K562 (cell line): Measurements from ENCODE around the gene PCDH9. TPM values are rescaled to one million over a fixed set of nuclear protein-coding genes. Genes with fewer than 3 reads are reported as not detected.

Source experiments
- ATAC-seq: fragments of 200-7000 bp; cut with Tn5 transposase; 3 replicates; pipeline ENCODE4 v1.9.1; 2020; ENCODE audit warnings: moderate library complexity
- BruUV-seq: library from RNA; stranded (reverse); fragments of 400-500 nt; replicated peaks from 2 replicates; lab custom pipeline; 2021; lab: Mats Ljungman, UMichigan
- CTCF ChIA-PET: fragments of 300-600 bp; formaldehyde crosslinking; extraction: SDS; loops from one replicate; lab custom pipeline; 2021; ENCODE audit warnings: low intra/inter-chr PET ratio; lab: Yijun Ruan, JAX
- POLR2A ChIA-PET: fragments of 300-600, 350-650 bp; sonication (Branson Sonifier 250); formaldehyde crosslinking; extraction: SDS; loops from one replicate; lab custom pipeline; 2021; ENCODE audit warnings: antibody characterized with exemption, inconsistent platforms; lab: Yijun Ruan, JAX
- DNase-seq, 4 experiments: peaks; one replicate each; pipeline versions ENCODE4 v3.0.0 to v3.0.0-alpha.2; 2011 to 2018; ENCODE audit warnings: low spot score in 3 of 4, mixed read lengths in 3 of 4; ENCODE audit errors: extremely low read depth in 1 of 4
- FAIRE-seq: peaks from 2 replicates; lab custom pipeline; 2011; peaks lifted over from hg19 to GRCh38; lab: Jason Lieb, UNC
- H2AFZ ChIP-seq: 2 replicates; pipeline ENCODE4 v1.6.0; 2011; ENCODE audit warnings: low read depth, low read length, control low read depth, inconsistent platforms
- H3K27ac ChIP-seq: fragments of 200-600 bp; 3 replicates; pipeline ENCODE4 v1.8.0; 2011; ENCODE audit warnings: low read depth, mild to moderate bottlenecking, control low read depth, inconsistent platforms, low read length, moderate library complexity, mixed read lengths; ENCODE audit errors: extremely low read depth
- H3K27me3 ChIP-seq, 2 experiments: fragments of 300-600 bp in 1 of 2; 2 replicates in 1 of 2; 3 replicates in 1 of 2; pipeline versions ENCODE4 v1.6.0 to v1.8.0; 2011; ENCODE audit warnings: inconsistent platforms in 2 of 2, low read length in 2 of 2, mild to moderate bottlenecking in 1 of 2, mixed read lengths in 1 of 2, moderate library complexity in 1 of 2; ENCODE audit not compliant: control insufficient read depth in 2 of 2, insufficient read depth in 2 of 2
- H3K36me3 ChIP-seq: fragments of 300-600 bp; 3 replicates; pipeline ENCODE4 v1.8.0; 2011; ENCODE audit warnings: mild to moderate bottlenecking, low read length, inconsistent platforms; ENCODE audit not compliant: control insufficient read depth, insufficient read depth
- H3K4me1 ChIP-seq, 2 experiments: fragments of 200-600 bp in 1 of 2; replicated peaks in 1 of 2; 2 replicates in 1 of 2; 3 replicates in 1 of 2; pipeline versions ENCODE4 v1.5.1 to v1.8.0; 2011; ENCODE audit warnings: inconsistent platforms in 2 of 2, low read length in 2 of 2, mild to moderate bottlenecking in 1 of 2, mixed read lengths in 1 of 2, moderate library complexity in 1 of 2; ENCODE audit not compliant: control insufficient read depth in 2 of 2, insufficient read depth in 2 of 2
- H3K4me2 ChIP-seq: 2 replicates; pipeline ENCODE4 v1.6.1; 2011; ENCODE audit warnings: low read length, control low read depth, inconsistent platforms, mixed read lengths; ENCODE audit not compliant: insufficient read depth
- H3K4me3 ChIP-seq: fragments of 200-600 bp; sonication (generic), shearing (Covaris generic); 2 replicates; pipeline ENCODE4 v1.5.1; 2016; ENCODE audit warnings: control low read depth, inconsistent platforms
- H3K79me2 ChIP-seq: fragments of 200-600 bp; 3 replicates; pipeline ENCODE4 v1.8.0; 2011; ENCODE audit warnings: low read length, inconsistent platforms; ENCODE audit not compliant: control insufficient read depth, insufficient read depth
- H3K9ac ChIP-seq, 2 experiments: 2 replicates each; pipeline versions ENCODE4 v1.6.0 to v1.6.1; 2011; ENCODE audit warnings: low read depth in 2 of 2, low read length in 2 of 2, control low read depth in 1 of 2, inconsistent platforms in 1 of 2, mild to moderate bottlenecking in 1 of 2, mixed read lengths in 1 of 2; ENCODE audit not compliant: insufficient read depth in 1 of 2
- H3K9me1 ChIP-seq: one replicate; pipeline ENCODE4 v1.6.0; 2011; ENCODE audit warnings: inconsistent platforms, mild to moderate bottlenecking, low read length, moderate library complexity; ENCODE audit not compliant: control insufficient read depth, insufficient read depth
- H3K9me3 ChIP-seq: replicated peaks from 2 replicates; pipeline ENCODE4 v1.5.1; 2011; ENCODE audit warnings: low read depth, low read length, inconsistent platforms; ENCODE audit not compliant: control insufficient read depth, insufficient read depth
- H4K20me1 ChIP-seq: replicated peaks from 2 replicates; pipeline ENCODE4 v1.6.1; 2011; ENCODE audit warnings: low read length, inconsistent platforms, mixed read lengths; ENCODE audit not compliant: control insufficient read depth, insufficient read depth
- HSF4 ChIP-seq: fragments of 250-450 bp; sonication (Bioruptor Pico); IDR thresholded peaks from 2 replicates; pipeline ENCODE4 v2.1.2; 2022; ENCODE audit warnings: mild to moderate bottlenecking, moderate library complexity, borderline replicate concordance
- KAT2B ChIP-seq: IDR thresholded peaks from one replicate; pipeline ENCODE4 v1.6.1; 2012; ENCODE audit warnings: low read depth, mild to moderate bottlenecking, control low read depth, inconsistent platforms, low read length, moderate library complexity
- PCBP1 ChIP-seq: fragments of 200-400 bp; formaldehyde crosslinking; IDR thresholded peaks from 2 replicates; pipeline ENCODE4 v1.6.1; 2018; ENCODE audit warnings: mild to moderate bottlenecking, low read depth, low read length; ENCODE audit not compliant: poor library complexity, severe bottlenecking
- SNRNP70 ChIP-seq: fragments of 200-400 bp; formaldehyde crosslinking; optimal IDR thresholded peaks from 2 replicates; pipeline ENCODE3; 2017; ENCODE audit warnings: low read depth, low read length
- ZNF316 ChIP-seq: fragments of 450-650 bp; IDR thresholded peaks from 2 replicates; pipeline ENCODE4 v1.6.1; 2016
- WGBS: fragments of 100-300 bp; shearing (Covaris generic); methylation state at CpG from one replicate; pipeline ENCODE4 v1.1.6; 2016; ENCODE audit warnings: low coverage, mixed read lengths; ENCODE audit not compliant: insufficient coverage; ENCODE audit errors: missing lambda C conversion rate; 5-methylcytosine and 5-hydroxymethylcytosine counted together
- in situ Hi-C: fragments of 300-500 bp; cut with MboI; formaldehyde crosslinking; loops from 4 replicates; pipeline ENCODE4 v1.15.0; 2018; ENCODE audit warnings: inconsistent platforms, mixed read lengths
- intact Hi-C: fragments of 100-400 bp; cut with micrococcal nuclease; formaldehyde crosslinking; loops from 2 replicates; pipeline ENCODE4 v1.14.2; 2022
- polyA plus RNA-seq, 8 experiments: library from polyadenylated mRNA; depleted of rRNA in 4 of 8; stranded (reverse) in 5 of 8; unstranded in 3 of 8; fragments of >200 nt; fragmentation: Nextera tagmentation in 2 of 8; fragmentation: Illumina TruSeq in 1 of 8; extraction: Ambion mirVana in 2 of 8; extraction: Trizol in 1 of 8; gene quantifications; 2 replicates each; pipeline versions ENCODE4 v1.2.1 to v1.2.3, GENCODE V29; 2011 to 2014; ENCODE audit warnings: inconsistent platforms in 1 of 8, missing spikeins in 1 of 8
- total RNA-seq, 7 experiments: library from RNA; depleted of rRNA in 6 of 7; stranded (reverse); fragments of >200 nt in 6 of 7; fragmentation: Illumina TruSeq in 2 of 7; extraction: Trizol in 2 of 7; gene quantifications; 2 replicates each; pipeline versions ENCODE4 v1.2.1 to v1.2.3, GENCODE V29; 2011 to 2021; ENCODE audit warnings: low replicate concordance in 1 of 7
- TF ChIP-seq, protein P1 (sequence below): sonication (generic); formaldehyde crosslinking; IDR thresholded peaks from 2 replicates; pipeline ENCODE4 v1.8.1; 2023; ENCODE audit warnings: mild to moderate bottlenecking, missing genetic modification reagents
- TF ChIP-seq, protein P2 (sequence below): fragments of 450-650 bp; IDR thresholded peaks from one replicate; pipeline ENCODE4 v1.6.1; 2018; ENCODE audit warnings: mild to moderate bottlenecking, moderate library complexity; ENCODE audit not compliant: partially characterized antibody

PCDH9 gene
- total and polyA plus RNA-seq, 9 of the 15 experiments (the other 6 are each of a cell fraction or from before 2014, with no cell fraction given): 1.1 to 6.7 (median 4.9) TPM

DNA sequence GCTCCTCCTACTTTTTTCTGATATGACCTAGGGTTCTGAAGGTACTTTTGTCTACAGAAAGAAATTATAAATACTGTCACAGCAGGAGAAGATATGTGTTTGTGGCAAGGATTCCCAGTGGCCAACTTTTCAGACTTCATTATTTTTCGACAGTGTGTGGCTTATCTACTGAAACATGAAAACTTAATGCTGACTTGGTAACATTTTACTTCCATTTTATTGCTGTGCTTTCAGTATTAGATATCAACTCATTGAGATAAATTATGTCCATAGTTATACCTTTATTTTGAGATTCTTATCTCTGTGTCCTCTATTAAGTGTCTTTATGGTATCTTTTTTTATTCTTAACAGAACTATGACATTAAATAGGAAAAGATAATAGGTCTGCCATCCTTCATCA is 700.0 kb downstream of the PCDH9 start:
- Histone ChIP-seq H3K79me2 (no peaks in the 10 kb centered on the region), H3K27me3 (no peaks in the 10 kb centered on the region), H3K4me1 (no peaks in the 10 kb centered on the region), H3K9ac (no peak overlapping the region), H3K4me2 (no peak overlapping the region), H4K20me1 (no peaks in the 10 kb centered on the region), H3K9me3 (no peaks in the 10 kb centered on the region), H3K36me3 (no peaks in the 10 kb centered on the region), H3K9me1 (no peaks in the 10 kb centered on the region), H2AFZ (no peak overlapping the region), H3K4me3 (no peak overlapping the region), H3K27ac (no peak overlapping the region)
- FAIRE-seq (no peak), DNase-seq (no peak), ATAC-seq (no peak)
- intact Hi-C loops (no loop called here), in situ Hi-C loops (no loop called here)
- ChIA-PET CTCF (no interaction called here), POLR2A (no interaction called here)
- 31% methylated on average over 1 of the region's 1 CpG for WGBS
- no TSS peak for BruUV-seq
- TF ChIP-seq KAT2B (no peak), PCBP1 (no peak), ZNF316 (peak; percentile 28; the same call in 1 of the 2 replicates), HSF4 (no peak), SNRNP70 (no peak)
- TF ChIP-seq, protein P1, sequence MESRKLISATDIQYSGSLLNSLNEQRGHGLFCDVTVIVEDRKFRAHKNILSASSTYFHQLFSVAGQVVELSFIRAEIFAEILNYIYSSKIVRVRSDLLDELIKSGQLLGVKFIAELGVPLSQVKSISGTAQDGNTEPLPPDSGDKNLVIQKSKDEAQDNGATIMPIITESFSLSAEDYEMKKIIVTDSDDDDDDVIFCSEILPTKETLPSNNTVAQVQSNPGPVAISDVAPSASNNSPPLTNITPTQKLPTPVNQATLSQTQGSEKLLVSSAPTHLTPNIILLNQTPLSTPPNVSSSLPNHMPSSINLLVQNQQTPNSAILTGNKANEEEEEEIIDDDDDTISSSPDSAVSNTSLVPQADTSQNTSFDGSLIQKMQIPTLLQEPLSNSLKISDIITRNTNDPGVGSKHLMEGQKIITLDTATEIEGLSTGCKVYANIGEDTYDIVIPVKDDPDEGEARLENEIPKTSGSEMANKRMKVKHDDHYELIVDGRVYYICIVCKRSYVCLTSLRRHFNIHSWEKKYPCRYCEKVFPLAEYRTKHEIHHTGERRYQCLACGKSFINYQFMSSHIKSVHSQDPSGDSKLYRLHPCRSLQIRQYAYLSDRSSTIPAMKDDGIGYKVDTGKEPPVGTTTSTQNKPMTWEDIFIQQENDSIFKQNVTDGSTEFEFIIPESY (CRISPR knock-in tag): no peak
- TF ChIP-seq, protein P2, sequence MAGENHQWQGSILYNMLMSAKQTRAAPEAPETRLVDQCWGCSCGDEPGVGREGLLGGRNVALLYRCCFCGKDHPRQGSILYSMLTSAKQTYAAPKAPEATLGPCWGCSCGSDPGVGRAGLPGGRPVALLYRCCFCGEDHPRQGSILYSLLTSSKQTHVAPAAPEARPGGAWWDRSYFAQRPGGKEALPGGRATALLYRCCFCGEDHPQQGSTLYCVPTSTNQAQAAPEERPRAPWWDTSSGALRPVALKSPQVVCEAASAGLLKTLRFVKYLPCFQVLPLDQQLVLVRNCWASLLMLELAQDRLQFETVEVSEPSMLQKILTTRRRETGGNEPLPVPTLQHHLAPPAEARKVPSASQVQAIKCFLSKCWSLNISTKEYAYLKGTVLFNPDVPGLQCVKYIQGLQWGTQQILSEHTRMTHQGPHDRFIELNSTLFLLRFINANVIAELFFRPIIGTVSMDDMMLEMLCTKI: no peak
